ENCODE results near the gene CCDC127.

GRCh38 chr5:169728-170094 lies 48.2 kb downstream of the CCDC127 start:
- TF ChIP-seq CTCF (IDR thresholded peaks at IDR 0.05; ENCODE audit: borderline replicate concordance, extremely low read depth, low read length, poor library complexity, severe bottlenecking) (no peak), EZH2 (IDR thresholded peaks at IDR 0.05; ENCODE audit: borderline replicate concordance, low read depth, low read length, severe bottlenecking) (no peak)
